OCI-LY7 (cell line): ENCODE results near the gene TOMM5. TPM values are rescaled to one million over a fixed set of nuclear protein-coding genes. Genes with fewer than 3 reads are reported as not detected.

Experiments
- BruUV-seq: library from RNA; stranded (reverse); fragments of 400-500 nt; replicated peaks from 2 replicates; lab custom pipeline; 2021; lab: Mats Ljungman, UMichigan
- CTCF ChIA-PET: fragments of 300-600 bp; sonication (Branson Sonifier 250); formaldehyde crosslinking; loops from one replicate; lab custom pipeline; 2022; ENCODE audit warnings: antibody characterized with exemption; ENCODE audit not compliant: unreplicated experiment; lab: Charles Lee
- POLR2A ChIA-PET: fragments of 300-600 bp; sonication (Branson Sonifier 250); formaldehyde crosslinking; loops from one replicate; lab custom pipeline; 2022; ENCODE audit warnings: antibody characterized with exemption; lab: Charles Lee
- DNase-seq: peaks from one replicate; pipeline ENCODE4 v3.0.0-alpha.2; 2015; ENCODE audit warnings: low spot score
- H2AFZ ChIP-seq: fragments of 200-600 bp; sonication (generic), shearing (Covaris generic); 2 replicates; pipeline ENCODE4 v1.6.1; 2014; ENCODE audit warnings: mild to moderate bottlenecking, antibody characterized with exemption, low read length, moderate library complexity
- H3K27ac ChIP-seq: fragments of 200-600 bp; sonication (generic); 2 replicates; pipeline ENCODE4 v1.5.1; 2014; ENCODE audit warnings: mixed run types, low read depth, mild to moderate bottlenecking, moderate library complexity, low read length, inconsistent platforms; ENCODE audit not compliant: poor library complexity, severe bottlenecking
- H3K36me3 ChIP-seq: fragments of 200-600 bp; sonication (generic); 2 replicates; pipeline ENCODE4 v1.6.1; 2014; ENCODE audit warnings: mild to moderate bottlenecking, antibody characterized with exemption, low read length, moderate library complexity, mixed read lengths; ENCODE audit not compliant: insufficient read depth
- H3K4me1 ChIP-seq: fragments of 200-600 bp; sonication (generic); 2 replicates; pipeline ENCODE4 v1.5.1; 2014; ENCODE audit warnings: mild to moderate bottlenecking, low read length; ENCODE audit not compliant: insufficient read depth, poor library complexity, severe bottlenecking
- H3K4me2 ChIP-seq: fragments of 200-600 bp; sonication (generic); 2 replicates; pipeline ENCODE4 v1.6.1; 2014; ENCODE audit warnings: mild to moderate bottlenecking, low read length
- H3K4me3 ChIP-seq: fragments of 200-600 bp; sonication (generic); 2 replicates; pipeline ENCODE4 v1.5.1; 2014; ENCODE audit warnings: mild to moderate bottlenecking, low read depth, low read length; ENCODE audit not compliant: poor library complexity, severe bottlenecking
- H3K79me2 ChIP-seq: fragments of 200-600 bp; sonication (generic); 2 replicates; pipeline ENCODE4 v1.6.1; 2016; ENCODE audit warnings: low read depth, mild to moderate bottlenecking, low read length, moderate library complexity, mixed read lengths; ENCODE audit not compliant: insufficient read depth
- H3K9me2 ChIP-seq: fragments of 200-600 bp; sonication (generic); 2 replicates; pipeline ENCODE4 v1.6.1; 2016; ENCODE audit warnings: mild to moderate bottlenecking, low read length, mixed read lengths; ENCODE audit not compliant: insufficient read depth
- H3K9me3 ChIP-seq: fragments of 200-600 bp; sonication (generic); 2 replicates; pipeline ENCODE4 v1.6.1; 2014; ENCODE audit warnings: mild to moderate bottlenecking, mixed run types, low read length, mixed read lengths
- H4K20me1 ChIP-seq: fragments of 200-600 bp; sonication (generic); 2 replicates; pipeline ENCODE4 v1.6.1; 2014; ENCODE audit warnings: mild to moderate bottlenecking, antibody characterized with exemption, low read length, moderate library complexity, mixed read lengths; ENCODE audit not compliant: insufficient read depth
- CTCF ChIP-seq: fragments of 200-600 bp; sonication (generic); conservative IDR thresholded peaks from 2 replicates; pipeline ENCODE4 v1.5.1; 2014; ENCODE audit warnings: mild to moderate bottlenecking, antibody characterized with exemption, low read length, moderate library complexity, mixed read lengths
- EZH2phosphoT487 ChIP-seq: fragments of 200-600 bp; sonication (generic); IDR thresholded peaks from 2 replicates; pipeline ENCODE4 v1.6.1; 2018; ENCODE audit warnings: low read depth, borderline replicate concordance, mild to moderate bottlenecking, mixed run types, antibody characterized with exemption, low read length, moderate library complexity, mixed read lengths
- intact Hi-C: fragments of 100-400 bp; cut with micrococcal nuclease; formaldehyde crosslinking; loops from one replicate; pipeline ENCODE4 v1.10.0; 2022; ENCODE audit not compliant: unreplicated experiment
- total RNA-seq, 2 experiments: library from RNA; depleted of rRNA in 1 of 2; stranded (reverse); fragments of >200 nt in 1 of 2; shearing (Covaris generic) in 1 of 2; gene quantifications; 2 replicates each; pipeline ENCODE4 v1.2.3, GENCODE V29; 2014 to 2022

TOMM5 gene
- total RNA-seq, 2 experiments from 2014 or later: 132 to 215 TPM

GRCh38 chr9:37547328-37547878, 45.0 kb downstream of the TOMM5 start:
- Histone ChIP-seq H3K4me1 (no peaks in the 10 kb centered on the region), H2AFZ (no peak overlapping the region), H3K4me2 (no peak overlapping the region), H3K27ac (no peak overlapping the region), H3K36me3 (0 out of 2 replicates have a peak, but pooled peaks cover 5% of the 10 kb centered on the region), H3K79me2 (no peaks in the 10 kb centered on the region), H3K4me3 (no peak overlapping the region), H3K9me2 (no peaks in the 10 kb centered on the region), H3K9me3 (no peaks in the 10 kb centered on the region), H4K20me1 (no peaks in the 10 kb centered on the region; the same call in 1 of the 2 replicates)
- DNase-seq: no peak
- BruUV-seq: no TSS peak
- intact Hi-C loops: no loop called here
- CTCF ChIA-PET: interaction anchor here (1.1 kb wide), 1 partner anchor 28 kb away, joined by 3 read pairs; no protein-coding TSS in a partner anchor
- POLR2A ChIA-PET: interaction anchor here (0.6 to 1.0 kb wide), 2 partner anchors 19 to 136 kb away, joined by 3 to 4 read pairs; no protein-coding TSS in a partner anchor
- TF ChIP-seq CTCF (no peak), EZH2phosphoT487 (no peak)

DNA sequence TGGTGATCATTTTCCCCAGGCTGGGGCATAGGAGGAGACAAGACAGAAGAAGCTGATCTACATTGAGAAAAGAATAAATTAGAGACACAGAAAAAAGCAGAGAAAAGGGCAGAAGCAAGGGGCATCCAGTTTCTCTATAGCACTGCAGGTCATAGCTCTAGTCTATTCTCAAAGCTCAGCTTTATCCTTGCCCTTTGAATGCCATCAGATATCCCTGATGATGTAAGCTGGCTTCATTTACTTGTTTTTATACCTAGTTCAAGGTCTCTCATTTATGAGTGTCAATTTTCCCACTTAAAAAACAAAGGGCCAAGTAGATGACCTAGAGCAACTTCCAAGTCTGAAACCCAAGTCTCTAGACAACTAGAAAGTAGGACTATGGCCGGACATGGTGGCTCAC, 48.9 kb downstream of the TOMM5 start:
- no TSS peak for BruUV-seq
- intact Hi-C loops: no loop called here
- POLR2A ChIA-PET: no interaction called here

More for the DNA sequence above, 48.9 kb downstream of the TOMM5 start:
- Histone ChIP-seq H3K27ac (no peak overlapping the region), H3K4me1 (no peaks in the 10 kb centered on the region), H3K4me2 (no peak overlapping the region), H3K9me2 (no peaks in the 10 kb centered on the region), H3K9me3 (no peaks in the 10 kb centered on the region), H2AFZ (no peak overlapping the region), H3K36me3 (peaks cover 34% of the 10 kb centered on the region), H3K79me2 (no peaks in the 10 kb centered on the region), H4K20me1 (no peaks in the 10 kb centered on the region), H3K4me3 (no peak overlapping the region)
- DNase-seq: no peak
- TF ChIP-seq CTCF (no peak), EZH2phosphoT487 (no peak)
- CTCF ChIA-PET: no interaction called here
